Nephron progenitor cell (in vitro differentiated cells): Measurements from ENCODE around the gene SIMC1.
A peak's percentile ranks its signal among the peaks of the same experiment; 100 is the strongest.
"Not testable (repeated sequence)": the region's sequence is repeated elsewhere in the genome, so short reads cannot be mapped to it uniquely, and the experiment has no call there.

ENCODE experiments used
- DNase-seq: peaks from one replicate; pipeline ENCODE4 v3.0.0; 2021
- H3K27ac Mint-ChIP-seq: 2 replicates; pipeline ENCODE4 v1.8.0; 2021; ENCODE audit warnings: mild to moderate bottlenecking, moderate library complexity, mixed read lengths
- H3K27me3 Mint-ChIP-seq: 2 replicates; pipeline ENCODE4 v1.8.0; 2021; ENCODE audit warnings: mild to moderate bottlenecking, low read depth, mixed read lengths; ENCODE audit not compliant: poor library complexity
- H3K36me3 Mint-ChIP-seq: 2 replicates; pipeline ENCODE4 v1.8.0; 2021; ENCODE audit warnings: low read depth, mixed read lengths
- H3K4me1 Mint-ChIP-seq: 2 replicates; pipeline ENCODE4 v1.8.0; 2021; ENCODE audit warnings: mixed read lengths
- H3K4me3 Mint-ChIP-seq: 2 replicates; pipeline ENCODE4 v1.8.0; 2021; ENCODE audit warnings: mild to moderate bottlenecking, moderate library complexity, mixed read lengths
- H3K9me3 Mint-ChIP-seq: 2 replicates; pipeline ENCODE4 v1.8.0; 2021; ENCODE audit warnings: mild to moderate bottlenecking, moderate library complexity, mixed read lengths
- TF ChIP-seq, protein P1 (sequence below): fragments of 200-600 bp; sonication (generic); IDR thresholded peaks from 2 replicates; pipeline ENCODE4 v1.5.0; 2021; ENCODE audit warnings: antibody characterized with exemption

Gene SIMC1

DNA sequence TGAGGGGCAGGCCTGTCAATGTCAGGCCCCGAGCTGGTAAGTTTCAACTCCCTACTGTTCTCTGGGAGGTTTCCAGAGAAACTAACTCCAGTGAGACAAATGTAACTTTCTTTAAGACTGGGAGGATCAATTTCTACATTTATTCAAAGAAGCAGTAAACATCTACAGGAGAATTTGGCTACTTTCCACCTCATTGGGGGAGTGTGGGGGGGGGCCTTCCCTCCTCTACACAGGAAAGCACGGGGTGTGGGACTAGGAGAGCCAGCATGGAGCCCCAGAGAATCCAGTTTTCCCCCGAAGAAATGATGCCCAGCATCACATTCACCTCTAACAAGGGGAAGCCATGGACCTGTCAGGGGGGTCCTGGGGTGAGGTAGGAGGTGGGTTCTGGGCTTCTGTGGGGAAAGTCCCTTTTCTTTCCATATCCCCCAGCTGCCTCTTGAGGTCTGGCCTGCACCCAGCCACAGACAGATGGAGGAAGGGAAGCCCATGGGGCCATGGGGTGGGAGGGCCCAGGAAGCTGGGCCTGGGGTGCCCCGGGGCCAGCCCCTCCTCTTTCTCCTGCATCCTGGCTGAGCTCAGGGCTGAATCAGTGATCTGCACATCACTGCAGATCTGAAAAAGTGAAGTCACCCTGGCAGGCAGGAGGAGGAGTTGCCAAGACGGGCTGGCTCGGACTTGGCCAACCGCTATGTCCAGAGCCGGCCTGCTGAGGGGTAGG, 42.6 kb upstream of the SIMC1 start:
- DNase-seq, H3K36me3 Mint-ChIP-seq, H3K4me1 Mint-ChIP-seq, H3K9me3 Mint-ChIP-seq, H3K27ac Mint-ChIP-seq: not testable (repeated sequence)
- peak overlapping the region; percentile 5 for H3K4me3 Mint-ChIP-seq
- peaks cover 58% of the 10 kb centered on the region for H3K27me3 Mint-ChIP-seq

DNA sequence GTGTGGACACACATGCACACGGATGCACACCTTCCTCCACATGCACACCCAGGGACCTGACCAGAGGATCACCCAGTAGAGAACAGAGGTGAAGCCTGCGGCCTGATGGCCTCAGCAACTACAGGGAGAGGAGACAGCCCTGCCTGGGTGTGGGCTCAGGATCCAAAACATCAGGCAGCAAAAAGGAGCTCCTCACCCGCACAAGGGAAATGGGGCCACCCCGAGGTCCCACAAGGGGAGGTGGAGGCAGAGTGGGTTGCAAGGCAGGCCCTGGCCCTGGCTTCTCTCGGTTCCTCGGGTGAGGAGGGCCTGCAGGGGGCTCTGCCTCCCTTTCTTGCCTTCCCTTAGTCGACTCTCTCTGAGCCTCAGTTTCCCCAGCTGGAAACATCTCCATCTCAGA, 41.4 kb upstream of the SIMC1 start:
- not testable (repeated sequence) for H3K4me1 Mint-ChIP-seq, H3K36me3 Mint-ChIP-seq, H3K4me3 Mint-ChIP-seq, DNase-seq, H3K9me3 Mint-ChIP-seq, H3K27ac Mint-ChIP-seq
- H3K27me3 Mint-ChIP-seq, result peaks cover 54% of the 10 kb centered on the region

DNA sequence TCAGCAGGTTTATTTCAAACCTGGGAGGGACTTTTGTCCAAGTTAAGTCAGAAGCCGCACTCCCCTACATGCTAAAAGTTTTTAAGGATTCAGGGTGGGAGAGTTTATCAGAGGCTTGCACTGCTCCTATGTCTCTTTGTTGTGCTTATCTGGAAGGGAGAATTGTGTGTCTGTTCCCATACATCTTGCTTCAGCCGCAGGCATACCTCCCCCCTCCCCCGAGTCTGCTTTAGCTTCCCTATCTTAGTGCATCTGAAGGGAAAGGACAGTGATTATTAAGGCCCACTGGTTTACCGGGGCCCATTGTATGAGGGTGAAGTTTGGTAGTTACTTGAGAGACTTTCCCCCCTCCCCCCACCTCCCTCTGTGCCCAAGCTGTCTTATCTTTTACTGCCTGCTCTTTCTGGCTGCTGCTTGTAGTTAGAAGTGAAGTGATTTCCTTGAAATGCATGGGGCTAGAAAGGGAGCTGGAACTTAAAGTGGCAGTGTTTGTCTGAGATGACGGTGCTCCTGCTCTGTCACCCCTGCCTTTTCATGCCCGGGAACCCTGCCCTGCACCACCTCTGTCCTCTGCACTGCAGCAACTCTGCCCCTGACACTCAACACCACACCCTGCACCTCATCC, 40.9 kb upstream of the SIMC1 start:
- H3K4me3 Mint-ChIP-seq, H3K9me3 Mint-ChIP-seq, H3K36me3 Mint-ChIP-seq, H3K27ac Mint-ChIP-seq, DNase-seq, H3K4me1 Mint-ChIP-seq: not testable (repeated sequence)
- H3K27me3 Mint-ChIP-seq, result peaks cover 54% of the 10 kb centered on the region

DNA sequence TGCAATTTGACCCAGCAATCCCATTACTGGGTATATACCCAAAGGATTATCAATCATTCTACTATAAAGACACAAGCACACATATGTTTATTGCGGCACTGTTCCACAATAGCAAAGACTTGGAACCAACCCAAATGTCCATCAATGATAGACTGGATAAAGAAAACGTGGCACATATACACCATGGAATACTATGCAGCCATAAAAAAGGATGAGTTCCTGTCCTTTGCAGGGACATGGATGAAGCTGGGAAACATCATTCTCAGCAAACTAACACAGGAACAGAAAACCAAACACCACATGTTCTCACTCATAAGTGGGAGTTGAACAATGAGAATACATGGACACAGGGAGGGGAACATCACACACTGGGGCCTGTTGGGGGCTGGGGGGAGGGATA, 39.9 kb upstream of the SIMC1 start:
- H3K4me1 Mint-ChIP-seq, result not testable (repeated sequence)

DNA sequence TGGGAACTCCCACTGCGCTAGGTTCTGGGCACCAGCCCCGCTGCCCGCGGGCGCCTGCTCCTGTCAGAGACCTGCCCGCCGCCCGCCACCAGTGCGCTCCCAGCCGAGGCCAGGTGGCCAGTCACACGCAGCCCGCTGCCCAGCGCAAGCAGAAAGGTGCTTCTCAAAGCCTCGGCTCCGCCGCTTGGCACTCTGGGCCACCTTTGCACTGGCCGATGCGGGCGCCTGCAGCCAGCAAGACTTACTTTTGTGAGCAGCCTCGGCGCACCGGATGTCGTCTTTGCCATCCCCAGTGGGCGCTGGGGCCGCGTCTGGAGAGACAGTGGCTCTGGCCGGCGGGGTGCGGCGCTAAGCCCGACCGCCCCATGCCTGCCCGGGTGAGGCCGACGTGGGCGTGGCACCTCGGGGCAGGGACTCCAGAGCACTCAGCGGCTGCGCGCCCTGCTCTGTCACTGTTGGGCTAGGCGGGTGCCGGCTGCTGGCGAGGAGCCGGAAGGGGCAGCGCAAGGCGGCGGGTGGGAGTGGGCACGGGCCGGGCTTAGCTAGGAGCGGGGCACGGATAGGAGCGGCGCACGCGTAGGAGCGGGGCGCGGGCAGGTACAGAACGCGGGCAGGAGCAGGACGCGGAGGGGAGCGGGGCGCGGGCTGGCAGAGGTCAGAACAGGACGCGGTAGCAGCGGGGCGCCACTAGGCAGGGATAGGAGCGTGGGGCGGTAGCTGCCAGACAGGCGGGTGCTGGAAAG, 39.1 kb upstream of the SIMC1 start:
- DNase-seq, result peak; percentile 43
- H3K36me3 Mint-ChIP-seq, H3K27ac Mint-ChIP-seq, H3K4me1 Mint-ChIP-seq, H3K9me3 Mint-ChIP-seq: not testable (repeated sequence)
- peaks cover 56% of the 10 kb centered on the region for H3K27me3 Mint-ChIP-seq
- H3K4me3 Mint-ChIP-seq, result peak overlapping the region; percentile 75

More for the DNA sequence above, 39.9 kb upstream of the SIMC1 start:
- H3K27ac Mint-ChIP-seq, H3K9me3 Mint-ChIP-seq, H3K36me3 Mint-ChIP-seq, H3K4me3 Mint-ChIP-seq, DNase-seq: not testable (repeated sequence)
- H3K27me3 Mint-ChIP-seq, result peaks cover 58% of the 10 kb centered on the region

DNA sequence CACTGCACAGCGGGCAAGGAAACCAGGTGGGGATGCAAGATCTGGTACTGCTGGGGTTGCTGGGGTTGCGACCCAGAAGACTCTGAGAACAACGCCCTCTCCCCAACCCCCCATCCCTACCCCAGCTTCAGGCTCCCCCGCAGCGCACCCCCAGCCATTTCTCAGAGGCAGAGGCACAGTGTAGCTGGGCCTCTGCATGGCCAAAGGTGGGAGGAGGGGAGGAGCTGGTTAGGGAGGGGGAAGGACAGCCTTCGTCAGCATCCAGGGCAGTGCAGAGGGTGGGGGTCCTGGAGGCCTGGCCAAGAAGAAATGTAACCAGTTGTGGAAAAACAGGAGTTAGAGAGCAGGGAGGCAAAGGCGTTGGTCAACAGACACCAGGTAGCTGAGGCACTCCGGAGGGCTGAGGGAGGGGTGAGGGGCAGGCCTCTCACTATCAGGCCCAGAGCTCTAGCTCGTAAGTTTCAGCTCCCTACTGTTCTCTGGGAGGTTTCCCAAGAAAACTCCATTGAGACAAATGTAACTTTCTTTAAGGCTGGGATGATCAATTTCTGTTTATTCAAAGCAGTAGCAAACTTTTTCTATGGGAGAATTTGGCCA, 38.3 kb upstream of the SIMC1 start:
- H3K9me3 Mint-ChIP-seq, H3K36me3 Mint-ChIP-seq, H3K4me1 Mint-ChIP-seq, DNase-seq, H3K27ac Mint-ChIP-seq: not testable (repeated sequence)
- Mint-ChIP-seq H3K27me3 (peaks cover 57% of the 10 kb centered on the region), H3K4me3 (peak overlapping the region; percentile 75)

DNA sequence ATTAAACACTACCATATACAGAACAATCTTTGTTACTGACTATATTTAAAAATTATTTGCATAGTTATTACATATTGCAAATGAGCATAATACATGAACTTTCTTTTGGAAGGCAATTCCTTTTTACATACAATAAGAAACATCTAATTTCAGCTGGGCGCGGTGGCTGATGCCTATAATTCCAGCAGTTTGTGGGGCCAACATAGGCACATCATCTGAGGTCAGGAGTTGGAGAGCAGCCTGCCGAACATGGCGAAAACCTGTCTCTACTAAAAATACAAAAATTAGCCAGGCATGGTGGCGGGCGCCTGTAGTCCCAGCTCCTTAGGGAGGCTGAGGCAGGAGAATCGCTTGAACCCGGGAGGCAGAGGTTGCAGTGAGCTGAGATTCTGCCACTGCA, 36.4 kb upstream of the SIMC1 start:
- Mint-ChIP-seq H3K9me3 (no peaks in the 10 kb centered on the region), H3K27me3 (peaks cover 49% of the 10 kb centered on the region), H3K4me1 (no peaks in the 10 kb centered on the region), H3K4me3 (no peak overlapping the region), H3K36me3 (no peaks in the 10 kb centered on the region), H3K27ac (no peak overlapping the region)
- TF ChIP-seq, protein P1, sequence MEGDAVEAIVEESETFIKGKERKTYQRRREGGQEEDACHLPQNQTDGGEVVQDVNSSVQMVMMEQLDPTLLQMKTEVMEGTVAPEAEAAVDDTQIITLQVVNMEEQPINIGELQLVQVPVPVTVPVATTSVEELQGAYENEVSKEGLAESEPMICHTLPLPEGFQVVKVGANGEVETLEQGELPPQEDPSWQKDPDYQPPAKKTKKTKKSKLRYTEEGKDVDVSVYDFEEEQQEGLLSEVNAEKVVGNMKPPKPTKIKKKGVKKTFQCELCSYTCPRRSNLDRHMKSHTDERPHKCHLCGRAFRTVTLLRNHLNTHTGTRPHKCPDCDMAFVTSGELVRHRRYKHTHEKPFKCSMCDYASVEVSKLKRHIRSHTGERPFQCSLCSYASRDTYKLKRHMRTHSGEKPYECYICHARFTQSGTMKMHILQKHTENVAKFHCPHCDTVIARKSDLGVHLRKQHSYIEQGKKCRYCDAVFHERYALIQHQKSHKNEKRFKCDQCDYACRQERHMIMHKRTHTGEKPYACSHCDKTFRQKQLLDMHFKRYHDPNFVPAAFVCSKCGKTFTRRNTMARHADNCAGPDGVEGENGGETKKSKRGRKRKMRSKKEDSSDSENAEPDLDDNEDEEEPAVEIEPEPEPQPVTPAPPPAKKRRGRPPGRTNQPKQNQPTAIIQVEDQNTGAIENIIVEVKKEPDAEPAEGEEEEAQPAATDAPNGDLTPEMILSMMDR, result no peak
- no peak for DNase-seq

DNA sequence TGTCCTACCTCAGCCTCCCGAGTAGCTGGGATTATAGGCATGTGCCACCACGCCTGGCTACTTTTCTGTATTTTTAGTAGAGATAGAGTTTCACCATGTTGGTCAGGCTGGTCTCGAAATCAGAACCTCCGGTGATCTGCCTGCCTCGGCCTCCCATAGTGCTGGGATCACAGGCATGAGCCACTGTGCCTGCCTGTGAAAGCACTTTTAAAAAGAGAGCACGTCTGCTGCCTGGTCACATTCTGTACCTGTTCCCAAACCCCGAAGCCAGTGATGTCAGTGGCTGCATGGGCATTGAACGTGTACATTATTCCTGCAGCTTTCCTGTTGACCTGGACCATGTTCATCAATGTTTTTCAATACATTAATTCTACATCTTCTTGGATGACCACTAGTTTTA, 35.1 kb upstream of the SIMC1 start:
- TF ChIP-seq, protein P1, result no peak

DNA sequence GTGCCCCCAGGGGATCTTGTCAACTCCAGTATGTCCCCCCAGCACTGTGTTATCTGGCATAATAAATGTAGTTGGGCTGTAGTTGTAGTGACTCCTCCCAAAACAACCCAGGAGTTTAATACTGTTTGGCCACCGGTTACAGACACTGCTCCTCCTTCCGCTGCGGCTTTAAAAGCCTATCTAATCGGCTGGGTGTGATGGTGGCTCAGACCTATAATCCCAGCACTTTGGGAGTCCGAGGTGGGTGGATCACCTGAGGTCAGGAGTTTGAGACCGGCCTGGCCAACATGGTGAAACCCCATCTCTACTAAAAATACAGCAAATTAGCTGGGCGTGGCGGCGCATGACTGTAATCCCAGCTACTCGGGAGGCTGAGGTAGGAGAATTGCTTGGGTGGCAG, 34.7 kb upstream of the SIMC1 start:
- not testable (repeated sequence) for H3K4me3 Mint-ChIP-seq, H3K27ac Mint-ChIP-seq, H3K36me3 Mint-ChIP-seq, H3K4me1 Mint-ChIP-seq, DNase-seq, H3K9me3 Mint-ChIP-seq
- peaks cover 32% of the 10 kb centered on the region for H3K27me3 Mint-ChIP-seq

More for the DNA sequence above, 35.1 kb upstream of the SIMC1 start:
- peaks cover 36% of the 10 kb centered on the region for H3K27me3 Mint-ChIP-seq
- H3K27ac Mint-ChIP-seq, result no peak overlapping the region
- DNase-seq, result no peak
- H3K36me3 Mint-ChIP-seq, result no peaks in the 10 kb centered on the region
- no peak overlapping the region for H3K4me3 Mint-ChIP-seq
- H3K9me3 Mint-ChIP-seq, result no peaks in the 10 kb centered on the region
- no peaks in the 10 kb centered on the region for H3K4me1 Mint-ChIP-seq

DNA sequence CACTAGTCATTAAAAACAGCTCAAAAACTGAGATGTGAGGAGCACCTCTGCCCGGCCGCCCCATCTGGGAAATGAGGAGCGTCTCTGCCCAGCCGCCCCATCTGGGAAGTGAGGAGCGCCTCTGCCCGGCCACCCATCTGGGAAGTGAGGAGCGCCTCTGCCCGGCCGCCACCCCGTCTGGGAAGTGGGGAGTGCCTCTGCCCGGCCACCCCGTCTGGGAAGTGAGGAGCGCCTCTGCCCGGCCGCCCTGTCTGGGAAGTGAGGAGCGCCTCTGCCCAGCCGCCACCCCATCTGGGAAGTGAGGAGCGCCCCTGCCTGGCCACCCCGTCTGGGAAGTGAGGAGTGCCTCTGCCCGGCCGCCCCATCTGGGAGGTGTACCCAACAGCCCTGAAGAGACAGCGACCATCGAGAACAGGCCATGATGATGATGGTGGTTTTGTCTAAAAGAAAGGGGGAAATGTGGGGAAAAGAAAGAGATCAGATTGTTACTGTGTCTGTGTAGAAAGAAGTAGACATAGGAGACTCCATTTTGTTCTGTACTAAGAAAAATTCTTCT, 23.7 kb upstream of the SIMC1 start:
- not testable (repeated sequence) for H3K4me3 Mint-ChIP-seq, DNase-seq, H3K36me3 Mint-ChIP-seq, H3K27ac Mint-ChIP-seq, H3K27me3 Mint-ChIP-seq
- Mint-ChIP-seq H3K4me1 (peaks cover 11% of the 10 kb centered on the region), H3K9me3 (peaks cover 11% of the 10 kb centered on the region)

DNA sequence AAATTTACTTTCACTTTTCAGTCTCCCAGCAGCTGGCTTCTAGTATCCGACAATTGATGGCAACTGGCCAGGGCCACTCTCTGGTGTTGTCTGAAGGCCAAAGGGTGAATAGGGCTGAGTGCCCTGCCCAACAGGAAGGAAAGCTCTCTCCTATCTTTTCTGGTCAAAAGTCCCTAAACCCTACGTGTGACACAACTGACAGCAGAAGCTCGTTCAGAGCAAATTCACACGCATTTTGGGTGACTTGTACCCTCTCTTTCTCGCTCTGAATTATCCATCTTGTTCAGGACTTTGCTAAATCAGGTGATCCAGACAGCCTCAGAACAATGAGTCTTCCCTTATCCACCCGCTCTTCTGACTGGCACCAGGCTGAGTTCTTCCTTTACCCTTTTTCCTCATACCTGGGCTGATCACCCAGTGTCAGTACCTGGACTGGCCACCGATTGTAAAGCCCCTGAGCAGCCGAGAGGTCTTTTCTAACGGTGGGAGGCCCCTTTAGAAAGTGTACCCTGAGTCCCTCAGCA, 21.8 kb upstream of the SIMC1 start:
- not testable (repeated sequence) for H3K36me3 Mint-ChIP-seq, H3K27ac Mint-ChIP-seq, DNase-seq, H3K27me3 Mint-ChIP-seq
- H3K4me1 Mint-ChIP-seq, result peaks cover 11% of the 10 kb centered on the region
- H3K9me3 Mint-ChIP-seq, result peaks cover 11% of the 10 kb centered on the region
- peak overlapping the region; percentile 14 for H3K4me3 Mint-ChIP-seq
